HepG2 (cell line): ENCODE data around the gene ANAPC2. TPM values are rescaled to one million over a fixed set of nuclear protein-coding genes. Genes with fewer than 3 reads are reported as not detected.

Source experiments
- ATAC-seq: fragments of 200-7000 bp; cut with Tn5 transposase; 3 replicates; pipeline ENCODE4 v1.9.1; 2020; ENCODE audit warnings: mild to moderate bottlenecking, moderate library complexity
- BruUV-seq: library from RNA; stranded (reverse); fragments of 400-500 nt; replicated peaks from 2 replicates; lab custom pipeline; 2021; lab: Mats Ljungman, UMichigan
- CTCF ChIA-PET: fragments of 300-600 bp; formaldehyde crosslinking; extraction: SDS; loops from one replicate; lab custom pipeline; 2021; ENCODE audit warnings: low total read pairs, inconsistent platforms, low intra/inter-chr PET ratio; lab: Yijun Ruan, JAX
- POLR2A ChIA-PET: fragments of 350-600 bp; sonication (Branson Sonifier 250); formaldehyde crosslinking; loops from one replicate; lab custom pipeline; 2020; ENCODE audit warnings: antibody characterized with exemption, inconsistent platforms; lab: Yijun Ruan, JAX
- DNase-seq: peaks from one replicate; pipeline ENCODE4 v3.0.0-alpha.2; 2015; ENCODE audit warnings: low spot score
- FAIRE-seq: peaks from 3 replicates; lab custom pipeline; 2011; peaks lifted over from hg19 to GRCh38; lab: Jason Lieb, UNC
- H2AFZ ChIP-seq: one replicate; pipeline ENCODE4 v1.6.1; 2011; ENCODE audit warnings: low read length, inconsistent platforms
- H3K27ac ChIP-seq: fragments of 300-600 bp; 3 replicates; pipeline ENCODE4 v1.8.0; 2011; ENCODE audit warnings: mixed run types, mild to moderate bottlenecking, mixed read lengths, low read length, inconsistent platforms; ENCODE audit not compliant: insufficient read depth; ENCODE audit errors: extremely low read length
- H3K27me3 ChIP-seq, 2 experiments: fragments of 200-600 bp in 1 of 2; 2 replicates in 1 of 2; 3 replicates in 1 of 2; pipeline versions ENCODE4 v1.6.0 to v1.8.0; 2011; ENCODE audit warnings: low read length in 2 of 2, mild to moderate bottlenecking in 2 of 2, moderate library complexity in 2 of 2, inconsistent platforms in 1 of 2; ENCODE audit not compliant: insufficient read depth in 2 of 2, control insufficient read depth in 1 of 2
- H3K36me3 ChIP-seq, 2 experiments: fragments of 200-600 bp in 1 of 2; replicated peaks in 1 of 2; 2 replicates in 1 of 2; 3 replicates in 1 of 2; pipeline versions ENCODE4 v1.5.1 to v1.8.0; 2011; ENCODE audit warnings: low read length in 2 of 2, inconsistent platforms in 1 of 2; ENCODE audit not compliant: insufficient read depth in 2 of 2, control insufficient read depth in 1 of 2
- H3K4me1 ChIP-seq: 2 replicates; pipeline ENCODE4 v1.5.1; 2012; ENCODE audit warnings: low read length, inconsistent platforms; ENCODE audit not compliant: insufficient read depth
- H3K4me2 ChIP-seq: 2 replicates; pipeline ENCODE4 v1.6.0; 2011; ENCODE audit warnings: low read depth, low read length, inconsistent platforms
- H3K4me3 ChIP-seq, 3 experiments: fragments of 200-600 bp in 1 of 3; sonication (generic), shearing (Covaris generic) in 1 of 3; replicated peaks in 1 of 3; 2 replicates each; pipeline ENCODE4 v1.5.1; 2011 to 2016; ENCODE audit warnings: low read length in 3 of 3, inconsistent platforms in 2 of 3, low read depth in 2 of 3, mild to moderate bottlenecking in 2 of 3, control low read depth in 1 of 3, mixed read lengths in 1 of 3; ENCODE audit not compliant: insufficient read depth in 1 of 3
- H3K79me2 ChIP-seq: one replicate; pipeline ENCODE4 v1.6.1; 2011; ENCODE audit warnings: low read length, inconsistent platforms; ENCODE audit not compliant: insufficient read depth
- H3K9ac ChIP-seq: 2 replicates; pipeline ENCODE4 v1.6.0; 2011; ENCODE audit warnings: mild to moderate bottlenecking, low read depth, low read length, inconsistent platforms; ENCODE audit not compliant: insufficient read depth
- H3K9me3 ChIP-seq: 2 replicates; pipeline ENCODE4 v1.5.1; 2012; ENCODE audit warnings: mild to moderate bottlenecking, low read length
- H4K20me1 ChIP-seq: 2 replicates; pipeline ENCODE4 v1.6.0; 2011; ENCODE audit warnings: inconsistent platforms, mild to moderate bottlenecking, low read length, moderate library complexity; ENCODE audit not compliant: insufficient read depth
- ARNT ChIP-seq: fragments of 450-650 bp; IDR thresholded peaks from 2 replicates; pipeline ENCODE4 v1.6.1; 2017
- FOXC1 ChIP-seq: sonication (generic); formaldehyde crosslinking; IDR thresholded peaks from 2 replicates; pipeline ENCODE4 v1.8.0; 2022; ENCODE audit warnings: mild to moderate bottlenecking, missing genetic modification reagents, borderline replicate concordance
- FOXJ3 ChIP-seq: sonication (generic); formaldehyde crosslinking; IDR thresholded peaks from 2 replicates; pipeline ENCODE4 v1.4.0; 2020; ENCODE audit warnings: missing genetic modification reagents, mild to moderate bottlenecking, borderline replicate concordance
- HNRNPK ChIP-seq: fragments of 200-400 bp; formaldehyde crosslinking; IDR thresholded peaks from 2 replicates; pipeline ENCODE4 v1.6.1; 2018; ENCODE audit warnings: low read length, low read depth, moderate library complexity, mild to moderate bottlenecking; ENCODE audit not compliant: poor library complexity, severe bottlenecking
- SIX4 ChIP-seq: sonication (generic); formaldehyde crosslinking; IDR thresholded peaks from 2 replicates; pipeline ENCODE4 v1.4.0; 2020; ENCODE audit warnings: missing genetic modification reagents
- WIZ ChIP-seq: sonication (generic); formaldehyde crosslinking; IDR thresholded peaks from 2 replicates; pipeline ENCODE4 v1.5.1; 2020; ENCODE audit warnings: mild to moderate bottlenecking, missing genetic modification reagents
- ZKSCAN5 ChIP-seq: sonication (generic); formaldehyde crosslinking; IDR thresholded peaks from 2 replicates; pipeline ENCODE4 v1.5.1; 2020; ENCODE audit warnings: mild to moderate bottlenecking, missing genetic modification reagents
- WGBS: methylation state at CpG from one replicate; pipeline ENCODE4 v1.1.6; 2017; ENCODE audit warnings: low lambda C conversion rate; 5-methylcytosine and 5-hydroxymethylcytosine counted together
- in situ Hi-C: cut with HindIII; loops from 2 replicates; pipeline ENCODE4 v1.10.0; 2017; ENCODE audit warnings: low pct_unique_long_range_greater_than_20kb; ENCODE audit not compliant: extremely low pct_ligation_motif_present
- intact Hi-C: fragments of 100-400 bp; cut with micrococcal nuclease; formaldehyde crosslinking; loops from one replicate; pipeline ENCODE4 v1.10.0; 2022; ENCODE audit not compliant: unreplicated experiment
- polyA plus RNA-seq, 8 experiments: library from polyadenylated mRNA; depleted of rRNA in 3 of 8; stranded (reverse) in 7 of 8; unstranded in 1 of 8; fragments of >200 nt; fragmentation: Illumina TruSeq in 4 of 8; extraction: Trizol in 4 of 8; gene quantifications; 2 replicates each; pipeline versions ENCODE4 v1.2.1 to v1.2.3, GENCODE V29; 2011 to 2016; ENCODE audit warnings: low read depth in 4 of 8, missing spikeins in 1 of 8, mixed read lengths in 1 of 8; ENCODE audit not compliant: insufficient read depth in 1 of 8
- total RNA-seq, 5 experiments: library from RNA; depleted of rRNA; stranded (reverse); fragments of >200 nt; fragmentation: Illumina TruSeq; extraction: Trizol; gene quantifications; 2 replicates each; pipeline ENCODE4 v1.2.3, GENCODE V29; 2016; ENCODE audit warnings: low read depth in 1 of 5
- TF ChIP-seq, protein P1 (sequence below): sonication (generic); formaldehyde crosslinking; IDR thresholded peaks from 2 replicates; pipeline ENCODE4 v1.4.0; 2020; ENCODE audit warnings: missing genetic modification reagents, borderline replicate concordance
- TF ChIP-seq, protein P2 (sequence below): IDR thresholded peaks from 2 replicates; pipeline ENCODE4 v1.6.1; 2012; ENCODE audit warnings: low read length, improper control_type of control experiment
- TF ChIP-seq, protein P3 (sequence below): sonication (generic); formaldehyde crosslinking; conservative IDR thresholded peaks from 2 replicates; pipeline ENCODE4 v1.4.0; 2020; ENCODE audit warnings: mild to moderate bottlenecking, missing genetic modification reagents, moderate library complexity
- TF ChIP-seq, protein P4 (sequence below): sonication (generic); formaldehyde crosslinking; IDR thresholded peaks from 2 replicates; pipeline ENCODE4 v1.5.0; 2020; ENCODE audit warnings: missing genetic modification reagents, mild to moderate bottlenecking, borderline replicate concordance
- TF ChIP-seq, protein P5 (sequence below): sonication (generic); formaldehyde crosslinking; IDR thresholded peaks from 2 replicates; pipeline ENCODE4 v1.4.0; 2020; ENCODE audit warnings: missing genetic modification reagents

Gene ANAPC2
- total and polyA plus RNA-seq, 2 of the 13 experiments (the other 11 are each of a cell fraction or from before 2014, with no cell fraction given) = 12.3 to 15.4 TPM

DNA sequence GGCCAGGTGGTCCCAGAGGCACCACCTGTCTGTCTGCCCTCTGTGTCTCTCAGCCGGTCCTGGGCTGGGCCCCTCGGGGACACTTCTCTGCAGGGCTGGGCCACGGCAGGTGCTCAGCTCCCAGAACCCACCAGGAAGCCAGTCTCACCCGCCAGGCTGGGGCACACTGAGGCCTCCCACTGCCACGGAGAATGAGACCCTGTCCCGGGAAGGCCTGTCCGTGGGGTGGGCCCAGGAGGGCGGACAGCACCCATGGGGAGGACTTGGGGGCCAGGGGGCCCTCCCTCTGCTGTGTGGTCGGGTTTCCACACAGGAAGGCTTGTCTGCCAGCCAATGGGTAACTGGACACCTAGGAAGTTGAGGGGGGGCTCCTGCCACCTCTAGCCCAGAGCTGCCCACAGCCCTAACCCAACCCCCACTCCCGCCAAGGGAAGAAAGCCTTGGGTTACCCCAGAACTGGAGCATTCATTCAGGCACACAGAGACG is 48.6 kb upstream of the ANAPC2 start:
- CTCF ChIA-PET = interaction anchor here (1.0 to 2.6 kb wide), 6 partner anchors 9 to 118 kb away, joined by 3 to 19 read pairs (median 3); partner anchors contain the start of genes ANAPC2 and SSNA1
- TF ChIP-seq, protein P1, sequence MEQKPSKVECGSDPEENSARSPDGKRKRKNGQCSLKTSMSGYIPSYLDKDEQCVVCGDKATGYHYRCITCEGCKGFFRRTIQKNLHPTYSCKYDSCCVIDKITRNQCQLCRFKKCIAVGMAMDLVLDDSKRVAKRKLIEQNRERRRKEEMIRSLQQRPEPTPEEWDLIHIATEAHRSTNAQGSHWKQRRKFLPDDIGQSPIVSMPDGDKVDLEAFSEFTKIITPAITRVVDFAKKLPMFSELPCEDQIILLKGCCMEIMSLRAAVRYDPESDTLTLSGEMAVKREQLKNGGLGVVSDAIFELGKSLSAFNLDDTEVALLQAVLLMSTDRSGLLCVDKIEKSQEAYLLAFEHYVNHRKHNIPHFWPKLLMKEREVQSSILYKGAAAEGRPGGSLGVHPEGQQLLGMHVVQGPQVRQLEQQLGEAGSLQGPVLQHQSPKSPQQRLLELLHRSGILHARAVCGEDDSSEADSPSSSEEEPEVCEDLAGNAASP = no peak
- TF ChIP-seq HNRNPK (no peak), SIX4 (peak; percentile 53; the same call in 1 of the 2 replicates), FOXJ3 (no peak), FOXC1 (CRISPR knock-in tag) (0 out of 2 replicates have a peak, but pooled peaks have one; percentile 4), ARNT (no peak), WIZ (CRISPR knock-in tag) (no peak), ZKSCAN5 (CRISPR knock-in tag) (no peak)
- TF ChIP-seq, protein P2, sequence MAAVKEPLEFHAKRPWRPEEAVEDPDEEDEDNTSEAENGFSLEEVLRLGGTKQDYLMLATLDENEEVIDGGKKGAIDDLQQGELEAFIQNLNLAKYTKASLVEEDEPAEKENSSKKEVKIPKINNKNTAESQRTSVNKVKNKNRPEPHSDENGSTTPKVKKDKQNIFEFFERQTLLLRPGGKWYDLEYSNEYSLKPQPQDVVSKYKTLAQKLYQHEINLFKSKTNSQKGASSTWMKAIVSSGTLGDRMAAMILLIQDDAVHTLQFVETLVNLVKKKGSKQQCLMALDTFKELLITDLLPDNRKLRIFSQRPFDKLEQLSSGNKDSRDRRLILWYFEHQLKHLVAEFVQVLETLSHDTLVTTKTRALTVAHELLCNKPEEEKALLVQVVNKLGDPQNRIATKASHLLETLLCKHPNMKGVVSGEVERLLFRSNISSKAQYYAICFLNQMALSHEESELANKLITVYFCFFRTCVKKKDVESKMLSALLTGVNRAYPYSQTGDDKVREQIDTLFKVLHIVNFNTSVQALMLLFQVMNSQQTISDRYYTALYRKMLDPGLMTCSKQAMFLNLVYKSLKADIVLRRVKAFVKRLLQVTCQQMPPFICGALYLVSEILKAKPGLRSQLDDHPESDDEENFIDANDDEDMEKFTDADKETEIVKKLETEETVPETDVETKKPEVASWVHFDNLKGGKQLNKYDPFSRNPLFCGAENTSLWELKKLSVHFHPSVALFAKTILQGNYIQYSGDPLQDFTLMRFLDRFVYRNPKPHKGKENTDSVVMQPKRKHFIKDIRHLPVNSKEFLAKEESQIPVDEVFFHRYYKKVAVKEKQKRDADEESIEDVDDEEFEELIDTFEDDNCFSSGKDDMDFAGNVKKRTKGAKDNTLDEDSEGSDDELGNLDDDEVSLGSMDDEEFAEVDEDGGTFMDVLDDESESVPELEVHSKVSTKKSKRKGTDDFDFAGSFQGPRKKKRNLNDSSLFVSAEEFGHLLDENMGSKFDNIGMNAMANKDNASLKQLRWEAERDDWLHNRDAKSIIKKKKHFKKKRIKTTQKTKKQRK = no peak
- TF ChIP-seq, protein P3, sequence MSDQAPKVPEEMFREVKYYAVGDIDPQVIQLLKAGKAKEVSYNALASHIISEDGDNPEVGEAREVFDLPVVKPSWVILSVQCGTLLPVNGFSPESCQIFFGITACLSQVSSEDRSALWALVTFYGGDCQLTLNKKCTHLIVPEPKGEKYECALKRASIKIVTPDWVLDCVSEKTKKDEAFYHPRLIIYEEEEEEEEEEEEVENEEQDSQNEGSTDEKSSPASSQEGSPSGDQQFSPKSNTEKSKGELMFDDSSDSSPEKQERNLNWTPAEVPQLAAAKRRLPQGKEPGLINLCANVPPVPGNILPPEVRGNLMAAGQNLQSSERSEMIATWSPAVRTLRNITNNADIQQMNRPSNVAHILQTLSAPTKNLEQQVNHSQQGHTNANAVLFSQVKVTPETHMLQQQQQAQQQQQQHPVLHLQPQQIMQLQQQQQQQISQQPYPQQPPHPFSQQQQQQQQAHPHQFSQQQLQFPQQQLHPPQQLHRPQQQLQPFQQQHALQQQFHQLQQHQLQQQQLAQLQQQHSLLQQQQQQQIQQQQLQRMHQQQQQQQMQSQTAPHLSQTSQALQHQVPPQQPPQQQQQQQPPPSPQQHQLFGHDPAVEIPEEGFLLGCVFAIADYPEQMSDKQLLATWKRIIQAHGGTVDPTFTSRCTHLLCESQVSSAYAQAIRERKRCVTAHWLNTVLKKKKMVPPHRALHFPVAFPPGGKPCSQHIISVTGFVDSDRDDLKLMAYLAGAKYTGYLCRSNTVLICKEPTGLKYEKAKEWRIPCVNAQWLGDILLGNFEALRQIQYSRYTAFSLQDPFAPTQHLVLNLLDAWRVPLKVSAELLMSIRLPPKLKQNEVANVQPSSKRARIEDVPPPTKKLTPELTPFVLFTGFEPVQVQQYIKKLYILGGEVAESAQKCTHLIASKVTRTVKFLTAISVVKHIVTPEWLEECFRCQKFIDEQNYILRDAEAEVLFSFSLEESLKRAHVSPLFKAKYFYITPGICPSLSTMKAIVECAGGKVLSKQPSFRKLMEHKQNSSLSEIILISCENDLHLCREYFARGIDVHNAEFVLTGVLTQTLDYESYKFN (CRISPR knock-in tag) = no peak
- TF ChIP-seq, protein P4, sequence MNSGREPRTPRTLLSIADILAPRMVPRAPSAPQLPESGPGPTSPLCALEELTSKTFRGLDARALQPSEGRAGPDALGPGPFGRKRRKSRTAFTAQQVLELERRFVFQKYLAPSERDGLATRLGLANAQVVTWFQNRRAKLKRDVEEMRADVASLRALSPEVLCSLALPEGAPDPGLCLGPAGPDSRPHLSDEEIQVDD (CRISPR knock-in tag) = no peak
- TF ChIP-seq, protein P5, sequence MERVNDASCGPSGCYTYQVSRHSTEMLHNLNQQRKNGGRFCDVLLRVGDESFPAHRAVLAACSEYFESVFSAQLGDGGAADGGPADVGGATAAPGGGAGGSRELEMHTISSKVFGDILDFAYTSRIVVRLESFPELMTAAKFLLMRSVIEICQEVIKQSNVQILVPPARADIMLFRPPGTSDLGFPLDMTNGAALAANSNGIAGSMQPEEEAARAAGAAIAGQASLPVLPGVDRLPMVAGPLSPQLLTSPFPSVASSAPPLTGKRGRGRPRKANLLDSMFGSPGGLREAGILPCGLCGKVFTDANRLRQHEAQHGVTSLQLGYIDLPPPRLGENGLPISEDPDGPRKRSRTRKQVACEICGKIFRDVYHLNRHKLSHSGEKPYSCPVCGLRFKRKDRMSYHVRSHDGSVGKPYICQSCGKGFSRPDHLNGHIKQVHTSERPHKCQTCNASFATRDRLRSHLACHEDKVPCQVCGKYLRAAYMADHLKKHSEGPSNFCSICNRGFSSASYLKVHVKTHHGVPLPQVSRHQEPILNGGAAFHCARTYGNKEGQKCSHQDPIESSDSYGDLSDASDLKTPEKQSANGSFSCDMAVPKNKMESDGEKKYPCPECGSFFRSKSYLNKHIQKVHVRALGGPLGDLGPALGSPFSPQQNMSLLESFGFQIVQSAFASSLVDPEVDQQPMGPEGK = peak; percentile 29; the same call in 1 of the 2 replicates

More for the DNA sequence above, 48.6 kb upstream of the ANAPC2 start:
- POLR2A ChIA-PET = interaction anchor here (0.6 to 7.4 kb wide), 20 partner anchors 10 to 181 kb away, joined by 3 to 78 read pairs (median 4); partner anchors contain the start of genes ANAPC2, CYSRT1, LRRC26 and MAN1B1
- H3K4me1 ChIP-seq = peaks cover 49% of the 10 kb centered on the region
- peak overlapping the region; percentile 85 for H3K4me2 ChIP-seq
- H2AFZ ChIP-seq = no peak overlapping the region
- BruUV-seq = no TSS peak
- H3K79me2 ChIP-seq = peaks cover 20% of the 10 kb centered on the region
- WGBS = 20% methylated on average over 1 of the region's 11 CpGs
- H3K4me3 ChIP-seq = peak overlapping the region; percentile 47 to 81 (median 72); a peak in 5 of 6 replicates
- in situ Hi-C loops = no loop called here
- peak overlapping the region; percentile 66 for H3K9ac ChIP-seq
- H4K20me1 ChIP-seq = peaks cover 4% of the 10 kb centered on the region
- H3K9me3 ChIP-seq = no peaks in the 10 kb centered on the region
- ATAC-seq = no peak
- FAIRE-seq = no peak
- no peak for DNase-seq
- intact Hi-C loops = loop anchor here (2.0 kb wide), 1 partner anchor 14 kb away; the partner anchor contains the start of gene RNF208
- H3K36me3 ChIP-seq = peaks cover 0 to 2% of the 10 kb centered on the region in 2 experiments; a peak in 1 of 5 replicates
- H3K27ac ChIP-seq = peak overlapping the region; percentile 30
- H3K27me3 ChIP-seq = no peaks in the 10 kb centered on the region
